ENCODE data around the gene FGF12. TPM values are rescaled to one million over a fixed set of nuclear protein-coding genes. Genes with fewer than 3 reads are reported as not detected.

The FGF12 gene
- total and polyA plus RNA-seq, 3 experiments from 2014 or later, result not detected

- no peak overlapping the region for H3K27ac ChIP-seq (ENCODE audit: low read depth, low read length)
- no peaks in the 10 kb centered on the region for H3K36me3 Mint-ChIP-seq
Measured at GRCh38 chr3:192313605-192314004, 413.7 kb downstream of the FGF12 start.

GRCh38 chr3:192307631-192308030 is 419.7 kb downstream of the FGF12 start:
- Histone ChIP-seq H3K4me3 (ENCODE audit: low read length) (no peak overlapping the region), H3K4me1 (ENCODE audit: insufficient read depth, low read length) (no peaks in the 10 kb centered on the region), H3K9me3 (ENCODE audit: low read length) (no peaks in the 10 kb centered on the region), H3K27ac (ENCODE audit: low read depth, low read length) (no peak overlapping the region), H3K36me3 (ENCODE audit: insufficient read depth, low read length) (no peaks in the 10 kb centered on the region), H3K27me3 (ENCODE audit: insufficient read depth, low read length, poor library complexity, severe bottlenecking) (no peaks in the 10 kb centered on the region)
- CTCF ChIA-PET, result no interaction called here
- Mint-ChIP-seq H3K27me3 (no peaks in the 10 kb centered on the region), H3K9me3 (peaks cover 0 to 6% (median 0%) of the 10 kb centered on the region in 5 donors), H3K4me1 (no peaks in the 10 kb centered on the region), H3K27ac (no peak overlapping the region), H3K36me3 (no peaks in the 10 kb centered on the region), H3K4me3 (no peak overlapping the region)
- POLR2A ChIA-PET, result no interaction called here
- no peak for DNase-seq

More at GRCh38 chr3:192313605-192314004, 413.7 kb downstream of the FGF12 start:
- Mint-ChIP-seq H3K4me3 (no peak overlapping the region), H3K9me3 (peaks cover 0 to 2% (median 0%) of the 10 kb centered on the region in 5 donors), H3K27ac (no peak overlapping the region), H3K4me1 (no peaks in the 10 kb centered on the region), H3K27me3 (peaks cover 0 to 2% of the 10 kb centered on the region in 2 donors)
- no peak for DNase-seq
- no peaks in the 10 kb centered on the region for H3K4me1 ChIP-seq (ENCODE audit: insufficient read depth, low read length)
- H3K36me3 ChIP-seq (ENCODE audit: insufficient read depth, low read length), result no peaks in the 10 kb centered on the region
- ChIA-PET CTCF (no interaction called here), POLR2A (no interaction called here)
- no peak overlapping the region for H3K4me3 ChIP-seq (ENCODE audit: low read length)
- H3K9me3 ChIP-seq (ENCODE audit: low read length), result no peaks in the 10 kb centered on the region
- H3K27me3 ChIP-seq (ENCODE audit: insufficient read depth, low read length, poor library complexity, severe bottlenecking), result no peaks in the 10 kb centered on the region

GRCh38 chr3:192303235-192303634 is 424.1 kb downstream of the FGF12 start:
- H3K36me3 ChIP-seq (ENCODE audit: insufficient read depth, low read length), result no peaks in the 10 kb centered on the region
- no peaks in the 10 kb centered on the region for H3K4me1 ChIP-seq (ENCODE audit: insufficient read depth, low read length)
- H3K9me3 ChIP-seq (ENCODE audit: low read length), result no peaks in the 10 kb centered on the region
- ChIA-PET CTCF (no interaction called here), POLR2A (no interaction called here)
- no peak overlapping the region for H3K4me3 ChIP-seq (ENCODE audit: low read length)
- H3K27me3 ChIP-seq (ENCODE audit: insufficient read depth, low read length, poor library complexity, severe bottlenecking), result no peaks in the 10 kb centered on the region
- no peak overlapping the region for H3K27ac ChIP-seq (ENCODE audit: low read depth, low read length)
- Mint-ChIP-seq H3K36me3 (no peaks in the 10 kb centered on the region), H3K4me3 (no peak overlapping the region), H3K4me1 (no peaks in the 10 kb centered on the region), H3K9me3 (peaks cover 0 to 8% (median 3%) of the 10 kb centered on the region in 5 donors), H3K27ac (no peak overlapping the region), H3K27me3 (peaks cover 0 to 1% of the 10 kb centered on the region in 2 donors)
- no peak for DNase-seq

- no peaks in the 10 kb centered on the region for H3K36me3 ChIP-seq (ENCODE audit: insufficient read depth, low read length)
- H3K9me3 ChIP-seq (ENCODE audit: low read length), result no peaks in the 10 kb centered on the region
- Mint-ChIP-seq H3K9me3 (peaks cover 0 to 8% (median 3%) of the 10 kb centered on the region in 5 donors), H3K4me1 (no peaks in the 10 kb centered on the region), H3K27ac (no peak overlapping the region), H3K27me3 (peaks cover 0 to 1% of the 10 kb centered on the region in 2 donors), H3K36me3 (no peaks in the 10 kb centered on the region), H3K4me3 (no peak overlapping the region)
- no peaks in the 10 kb centered on the region for H3K4me1 ChIP-seq (ENCODE audit: insufficient read depth, low read length)
- H3K4me3 ChIP-seq (ENCODE audit: low read length), result no peak overlapping the region
- DNase-seq, result no peak
- H3K27ac ChIP-seq (ENCODE audit: low read depth, low read length), result no peak overlapping the region
- ChIA-PET POLR2A (no interaction called here), CTCF (no interaction called here)
- H3K27me3 ChIP-seq (ENCODE audit: insufficient read depth, low read length, poor library complexity, severe bottlenecking), result no peaks in the 10 kb centered on the region
Measured at GRCh38 chr3:192302721-192303120, 424.6 kb downstream of the FGF12 start.

GRCh38 chr3:192299921-192300320 is 427.4 kb downstream of the FGF12 start:
- Histone ChIP-seq H3K4me1 (ENCODE audit: insufficient read depth, low read length) (no peaks in the 10 kb centered on the region), H3K27me3 (ENCODE audit: insufficient read depth, low read length, poor library complexity, severe bottlenecking) (no peaks in the 10 kb centered on the region), H3K27ac (ENCODE audit: low read depth, low read length) (no peak overlapping the region), H3K4me3 (ENCODE audit: low read length) (no peak overlapping the region), H3K36me3 (ENCODE audit: insufficient read depth, low read length) (no peaks in the 10 kb centered on the region), H3K9me3 (ENCODE audit: low read length) (no peaks in the 10 kb centered on the region)
- Mint-ChIP-seq H3K27me3 (peaks cover 0 to 1% of the 10 kb centered on the region in 2 donors), H3K4me3 (no peak overlapping the region), H3K9me3 (peaks cover 0 to 6% (median 3%) of the 10 kb centered on the region in 5 donors), H3K36me3 (no peaks in the 10 kb centered on the region), H3K27ac (no peak overlapping the region), H3K4me1 (no peaks in the 10 kb centered on the region)
- ChIA-PET POLR2A (no interaction called here), CTCF (no interaction called here)
- DNase-seq, result no peak

GRCh38 chr3:192296845-192297244 is 430.5 kb downstream of the FGF12 start:
- Mint-ChIP-seq H3K27me3 (peaks cover 0 to 1% of the 10 kb centered on the region in 2 donors), H3K4me3 (no peak overlapping the region), H3K9me3 (peaks cover 0 to 10% (median 5%) of the 10 kb centered on the region in 5 donors), H3K4me1 (no peaks in the 10 kb centered on the region), H3K27ac (no peak overlapping the region), H3K36me3 (no peaks in the 10 kb centered on the region)
- ChIA-PET POLR2A (no interaction called here), CTCF (no interaction called here)
- Histone ChIP-seq H3K4me1 (ENCODE audit: insufficient read depth, low read length) (no peaks in the 10 kb centered on the region), H3K27me3 (ENCODE audit: insufficient read depth, low read length, poor library complexity, severe bottlenecking) (no peaks in the 10 kb centered on the region), H3K27ac (ENCODE audit: low read depth, low read length) (no peak overlapping the region), H3K36me3 (ENCODE audit: insufficient read depth, low read length) (no peaks in the 10 kb centered on the region), H3K4me3 (ENCODE audit: low read length) (no peak overlapping the region), H3K9me3 (ENCODE audit: low read length) (no peaks in the 10 kb centered on the region)
- DNase-seq, result no peak

- ChIA-PET CTCF (no interaction called here), POLR2A (no interaction called here)
- Mint-ChIP-seq H3K4me1 (no peaks in the 10 kb centered on the region), H3K4me3 (no peak overlapping the region), H3K27ac (no peak overlapping the region), H3K36me3 (no peaks in the 10 kb centered on the region), H3K27me3 (no peaks in the 10 kb centered on the region), H3K9me3 (peaks cover 0 to 9% (median 2%) of the 10 kb centered on the region in 5 donors)
- Histone ChIP-seq H3K4me3 (ENCODE audit: low read length) (no peak overlapping the region), H3K9me3 (ENCODE audit: low read length) (no peaks in the 10 kb centered on the region), H3K27ac (ENCODE audit: low read depth, low read length) (no peak overlapping the region), H3K4me1 (ENCODE audit: insufficient read depth, low read length) (no peaks in the 10 kb centered on the region), H3K36me3 (ENCODE audit: insufficient read depth, low read length) (no peaks in the 10 kb centered on the region), H3K27me3 (ENCODE audit: insufficient read depth, low read length, poor library complexity, severe bottlenecking) (no peaks in the 10 kb centered on the region)
- DNase-seq, result no peak
Measured at GRCh38 chr3:192284443-192285072, 442.8 kb downstream of the FGF12 start.

GRCh38 chr3:192281207-192281880 is 446.0 kb downstream of the FGF12 start:
- ChIA-PET POLR2A (no interaction called here), CTCF (no interaction called here)
- no peaks in the 10 kb centered on the region for H3K9me3 ChIP-seq (ENCODE audit: low read length)
- H3K27ac ChIP-seq (ENCODE audit: low read depth, low read length), result no peak overlapping the region
- Mint-ChIP-seq H3K27ac (no peak overlapping the region), H3K4me1 (no peaks in the 10 kb centered on the region), H3K27me3 (no peaks in the 10 kb centered on the region), H3K9me3 (peaks cover 0 to 9% (median 0%) of the 10 kb centered on the region in 5 donors), H3K4me3 (no peak overlapping the region), H3K36me3 (no peaks in the 10 kb centered on the region)
- H3K4me1 ChIP-seq (ENCODE audit: insufficient read depth, low read length), result no peaks in the 10 kb centered on the region
- no peaks in the 10 kb centered on the region for H3K36me3 ChIP-seq (ENCODE audit: insufficient read depth, low read length)
- H3K4me3 ChIP-seq (ENCODE audit: low read length), result no peak overlapping the region
- DNase-seq, result no peak
- H3K27me3 ChIP-seq (ENCODE audit: insufficient read depth, low read length, poor library complexity, severe bottlenecking), result no peaks in the 10 kb centered on the region

Measured in CD8-positive, alpha-beta memory T cell (primary cell).